GM19023 (cell line): ENCODE data around the gene ATF3.
A peak's percentile ranks its signal among the peaks of the same experiment; 100 is the strongest.

ENCODE experiments used
- ATAC-seq: cut with Tn5 transposase; IDR thresholded peaks from one replicate; pipeline ENCODE4 v1.9.1; 2021; ENCODE audit warnings: mild to moderate bottlenecking, moderate library complexity; ENCODE audit not compliant: unreplicated experiment

Gene ATF3

GRCh38 chr1:212607913-212608391 lies 609 bp upstream of the ATF3 start:
- ATAC-seq, result peak; percentile 6

DNA sequence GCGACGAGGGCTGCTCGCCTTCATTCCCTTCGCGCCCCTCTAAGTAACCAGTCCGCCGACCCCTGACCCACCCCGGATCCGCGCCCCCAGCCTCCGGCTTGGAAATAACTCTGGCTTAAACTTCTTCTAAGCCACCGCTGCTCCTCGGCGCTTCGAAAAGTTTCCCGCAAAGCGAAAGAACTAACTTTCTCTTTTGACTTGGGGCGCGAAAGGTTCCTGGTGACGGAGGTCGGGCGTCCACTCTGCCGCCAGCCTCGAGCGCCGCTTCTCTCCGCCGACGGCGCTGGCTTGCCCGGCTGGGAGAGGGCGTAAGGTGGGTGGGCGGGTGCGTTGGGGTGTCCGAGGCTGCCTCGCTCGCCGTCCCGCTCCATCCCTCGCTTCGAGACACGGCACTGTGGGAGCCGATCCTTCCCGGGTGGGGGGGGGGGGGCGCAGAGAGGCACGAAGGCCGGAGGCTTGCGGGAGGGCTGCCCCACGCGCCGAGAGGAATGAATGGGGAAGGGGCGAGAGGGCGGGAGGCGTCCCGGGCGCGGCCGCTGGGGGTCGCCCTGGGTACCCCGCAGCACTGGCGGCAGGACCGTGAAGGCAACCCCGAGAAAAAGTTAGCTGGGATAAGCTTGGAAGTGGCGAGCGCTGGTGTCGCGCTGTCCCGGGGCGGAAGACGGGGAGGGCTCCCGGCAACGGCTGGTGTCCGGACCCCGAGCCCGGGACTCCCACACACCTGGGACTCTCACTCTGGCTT lies 569 bp downstream of the ATF3 start:
- peak; percentile 22 for ATAC-seq

DNA sequence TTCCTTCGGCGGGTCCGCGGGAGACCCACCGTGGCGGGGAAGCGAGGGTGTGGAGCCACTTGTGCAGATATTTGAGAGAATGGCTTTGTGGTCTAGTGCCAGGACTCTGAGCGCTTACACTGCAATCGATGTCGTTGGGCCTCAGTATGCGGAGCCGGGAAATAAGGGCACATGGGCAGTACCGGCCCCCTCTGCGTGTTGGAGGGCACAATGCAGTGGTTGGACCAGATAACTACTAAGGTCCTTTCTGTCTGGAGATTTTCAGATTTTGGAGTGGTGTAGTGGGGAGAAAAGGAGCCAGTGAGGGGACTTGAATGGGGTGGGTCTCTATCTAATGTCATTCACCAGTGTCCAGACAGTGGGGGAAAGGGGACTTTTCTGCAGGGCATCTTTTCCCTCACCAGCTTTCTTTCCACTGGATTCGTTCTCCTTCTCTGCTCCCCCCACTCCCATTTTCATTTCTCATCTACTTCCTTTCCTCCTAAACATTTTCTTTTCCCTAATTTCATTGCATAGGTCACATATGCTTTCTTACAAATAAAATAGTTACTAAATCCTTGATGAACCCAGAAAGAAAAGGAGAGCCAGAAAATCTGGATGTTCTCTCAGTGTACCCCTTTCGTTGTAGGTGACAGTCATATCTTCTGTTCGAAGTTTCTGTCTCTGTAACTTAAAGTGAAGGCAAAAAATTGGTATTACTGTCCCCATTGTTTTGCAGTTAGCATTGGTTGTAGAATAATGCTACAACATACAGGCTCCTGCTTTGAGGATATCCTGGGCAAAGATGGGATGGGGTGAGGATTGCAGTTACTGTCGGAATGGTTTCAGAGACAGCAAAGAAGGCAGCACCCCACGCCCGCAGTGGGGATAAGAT lies 1.4 kb downstream of the ATF3 start:
- ATAC-seq, result no peak

- no peak for ATAC-seq
Observed at GRCh38 chr1:212610575-212610967, 2.0 kb downstream of the ATF3 start.

GRCh38 chr1:212611000-212611948 lies 2.7 kb downstream of the ATF3 start:
- ATAC-seq, result no peak

GRCh38 chr1:212612041-212612961 lies 3.7 kb downstream of the ATF3 start:
- no peak for ATAC-seq

DNA sequence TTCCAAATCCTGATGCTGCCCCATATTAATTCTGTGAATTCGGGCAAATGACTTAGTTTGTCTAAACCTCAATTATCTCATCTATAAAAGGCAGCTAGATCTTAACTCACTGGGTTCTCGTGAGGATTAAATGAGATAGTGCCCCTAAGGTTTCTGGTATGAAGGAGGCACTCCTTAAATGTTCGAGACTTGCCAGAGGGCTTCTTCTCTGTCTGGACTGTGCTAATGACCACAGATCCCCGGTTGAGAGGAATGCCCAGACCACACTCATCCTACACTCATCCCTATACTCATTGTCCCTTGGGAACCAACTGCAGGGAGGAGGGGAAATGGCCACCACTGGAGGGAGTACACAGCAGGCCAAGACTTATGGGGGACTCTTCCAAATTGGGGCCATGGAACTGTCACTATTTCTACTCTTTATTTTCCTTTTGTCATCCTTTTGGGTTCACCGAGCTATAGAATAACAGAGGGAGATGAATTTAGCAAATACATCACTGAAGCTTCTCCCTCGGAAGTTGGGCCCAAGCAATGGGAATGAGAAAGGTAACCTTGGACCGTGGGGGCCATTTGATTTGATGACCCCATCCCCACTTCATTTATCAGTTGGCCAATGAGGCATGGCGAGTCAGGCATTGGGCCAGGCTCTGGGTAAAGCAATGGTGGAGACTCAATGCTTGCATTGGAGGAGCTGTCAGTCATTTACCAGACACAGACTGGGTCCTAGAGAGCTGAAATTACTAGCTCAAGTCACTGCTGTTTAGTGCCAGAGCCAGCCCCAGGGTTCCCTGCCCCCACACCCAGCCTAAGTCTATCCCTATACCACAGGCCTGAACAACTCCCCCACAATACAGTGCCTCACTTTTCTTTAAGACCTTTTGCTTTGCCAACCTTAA lies 5.1 kb downstream of the ATF3 start:
- ATAC-seq, result no peak

DNA sequence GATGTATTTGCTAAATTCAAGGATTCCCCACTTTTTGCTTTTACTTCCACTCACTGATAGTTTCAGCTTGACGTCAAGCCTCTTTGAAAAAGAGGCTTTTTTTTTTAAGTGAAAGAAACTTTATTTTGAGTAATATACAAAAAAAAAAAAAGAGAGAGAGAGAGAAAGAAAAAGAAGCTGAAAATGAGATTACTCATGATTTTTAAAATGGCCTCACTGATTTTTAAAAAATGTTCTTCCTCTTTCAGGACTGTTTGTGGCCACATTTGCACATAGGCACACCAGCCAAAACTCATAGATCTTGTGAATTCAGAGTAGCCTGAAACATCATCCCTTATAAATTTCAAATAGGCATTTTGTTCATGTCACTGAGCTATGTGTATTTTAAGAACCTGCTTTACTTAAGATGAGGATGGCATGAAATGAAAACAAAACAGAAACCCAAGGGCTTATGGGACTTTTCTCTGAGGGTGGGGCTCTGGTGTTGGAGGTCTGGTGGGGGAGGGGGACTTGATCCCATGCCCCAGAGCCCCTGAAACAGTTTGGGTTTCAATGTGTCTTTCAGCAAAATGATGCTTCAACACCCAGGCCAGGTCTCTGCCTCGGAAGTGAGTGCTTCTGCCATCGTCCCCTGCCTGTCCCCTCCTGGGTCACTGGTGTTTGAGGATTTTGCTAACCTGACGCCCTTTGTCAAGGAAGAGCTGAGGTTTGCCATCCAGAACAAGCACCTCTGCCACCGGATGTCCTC lies 6.1 kb downstream of the ATF3 start:
- ATAC-seq, result no peak

- ATAC-seq, result no peak
Observed at GRCh38 chr1:212615201-212615470, 6.6 kb downstream of the ATF3 start.

GRCh38 chr1:212618466-212619210 lies 10.1 kb downstream of the ATF3 start:
- ATAC-seq, result no peak

GRCh38 chr1:212620293-212620692 lies 11.7 kb downstream of the ATF3 start:
- ATAC-seq, result no peak

- no peak for ATAC-seq
Observed at GRCh38 chr1:212621043-212621948, 12.7 kb downstream of the ATF3 start.

- ATAC-seq, result no peak
Observed at GRCh38 chr1:212621949-212622305, 13.4 kb downstream of the ATF3 start.

GRCh38 chr1:212622467-212622866 lies 13.9 kb downstream of the ATF3 start:
- ATAC-seq, result no peak

DNA sequence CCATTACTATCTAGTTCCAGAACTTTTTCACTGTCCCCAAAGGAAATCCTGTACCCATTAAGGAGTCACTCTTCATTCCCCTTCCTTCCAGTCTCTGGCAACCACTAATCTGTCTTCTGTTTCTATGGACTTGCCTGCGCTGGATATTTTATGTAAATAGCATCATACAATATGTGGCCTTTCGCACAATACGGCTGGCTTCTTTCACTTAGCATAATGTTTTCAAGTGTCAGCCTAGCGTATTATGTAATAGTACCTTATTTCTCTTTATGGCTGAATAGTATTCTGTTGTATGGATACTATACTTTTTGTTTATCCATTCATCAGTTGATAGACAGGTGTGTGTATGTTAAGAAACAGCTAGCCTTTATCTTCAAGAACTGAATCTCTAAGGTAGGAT lies 14.3 kb downstream of the ATF3 start:
- ATAC-seq, result no peak

- no peak for ATAC-seq
Observed at GRCh38 chr1:212623603-212624002, 15.0 kb downstream of the ATF3 start.
